Activated naive CD4-positive, alpha-beta T cell treated with anti-CD3 and anti-CD28 coated beads, Interleukin-2, amount 50 U/mL, for 72 hours (primary cell): ENCODE data around the gene KRTAP4-16. TPM values are rescaled to one million over a fixed set of nuclear protein-coding genes. Genes with fewer than 3 reads are reported as not detected.
"Not testable (repeated sequence)": the region's sequence is repeated elsewhere in the genome, so short reads cannot be mapped to it uniquely, and the experiment has no call there.

Experiments used
- ATAC-seq, 2 donors: fragments of 150-1000 bp; cut with Tn5 transposase; 2 replicates each; pipeline ENCODE4 v1.10.0; 2021; ENCODE audit warnings: mild to moderate bottlenecking in 2 of 2, moderate library complexity in 2 of 2
- DNase-seq, 2 donors: peaks; one replicate each; pipeline ENCODE4 v3.0.0; 2021 to 2022; ENCODE audit warnings: low spot score in 2 of 2
- H3K27ac Mint-ChIP-seq, 2 donors: one replicate each; pipeline ENCODE4 v1.8.0; 2022; ENCODE audit warnings: mild to moderate bottlenecking in 2 of 2, mixed read lengths in 2 of 2
- H3K36me3 Mint-ChIP-seq, 2 donors: one replicate each; pipeline ENCODE4 v1.8.0; 2022; ENCODE audit warnings: mixed read lengths in 2 of 2
- H3K9me3 Mint-ChIP-seq, 2 donors: one replicate each; pipeline ENCODE4 v1.8.0; 2022; ENCODE audit warnings: mixed read lengths in 2 of 2
- total RNA-seq, 2 donors: library from RNA; stranded (reverse); gene quantifications; one replicate each; pipeline ENCODE4 v1.2.3, GENCODE V29; 2022

The KRTAP4-16 gene
- total RNA-seq = not detected

- no peaks in the 10 kb centered on the region for H3K9me3 Mint-ChIP-seq
- H3K27ac Mint-ChIP-seq = no peak within 1 kb of the TSS
- DNase-seq (no peak), ATAC-seq (no peak)
- H3K36me3 Mint-ChIP-seq = no peaks in the 10 kb centered on the region
Measured at GRCh38 chr17:41101586-41102259, at the start of gene KRTAP4-16. KRTAP4-16 (minus strand) TSS chr17:41102209; CDS start chr17:41102209, 0 bp downstream.

GRCh38 chr17:41151525-41151924 lies 49.5 kb upstream of the KRTAP4-16 start:
- Mint-ChIP-seq H3K9me3 (no peaks in the 10 kb centered on the region), H3K27ac (no peak overlapping the region), H3K36me3 (no peaks in the 10 kb centered on the region)
- ATAC-seq (no peak), DNase-seq (no peak)

GRCh38 chr17:41150026-41150425 lies 48.0 kb upstream of the KRTAP4-16 start:
- Mint-ChIP-seq H3K36me3 (no peaks in the 10 kb centered on the region), H3K27ac (no peak overlapping the region), H3K9me3 (no peaks in the 10 kb centered on the region)
- no peak for ATAC-seq
- no peak for DNase-seq

GRCh38 chr17:41149652-41149985 lies 47.6 kb upstream of the KRTAP4-16 start, which contains the start of gene KRTAP4-5:
KRTAP4-5 (minus strand) TSS chr17:41149825; CDS start chr17:41149767, 58 bp downstream.
- Mint-ChIP-seq H3K36me3 (no peaks in the 10 kb centered on the region), H3K27ac (peak within 1 kb of the TSS in 1 of 2 donors; percentile 23), H3K9me3 (no peaks in the 10 kb centered on the region)
- ATAC-seq (no peak), DNase-seq (no peak)

- DNase-seq, H3K36me3 Mint-ChIP-seq, ATAC-seq, H3K9me3 Mint-ChIP-seq: not testable (repeated sequence)
- peak overlapping the region in 1 of 2 donors; percentile 23 for H3K27ac Mint-ChIP-seq
Measured at GRCh38 chr17:41148971-41149651, 47.1 kb upstream of the KRTAP4-16 start.

GRCh38 chr17:41147531-41148204 lies 45.7 kb upstream of the KRTAP4-16 start:
- Mint-ChIP-seq H3K27ac (no peak overlapping the region), H3K36me3 (peaks cover 11 to 13% of the 10 kb centered on the region in 2 donors), H3K9me3 (peaks cover 10% of the 10 kb centered on the region in 2 donors)
- no peak for DNase-seq
- no peak for ATAC-seq

GRCh38 chr17:41145261-41145660 lies 43.3 kb upstream of the KRTAP4-16 start:
- Mint-ChIP-seq H3K9me3 (peaks cover 20 to 26% of the 10 kb centered on the region in 2 donors), H3K36me3 (peaks cover 19 to 26% of the 10 kb centered on the region in 2 donors), H3K27ac (no peak overlapping the region)
- no peak for ATAC-seq
- DNase-seq = no peak

GRCh38 chr17:41144846-41145245 lies 42.8 kb upstream of the KRTAP4-16 start:
- ATAC-seq = no peak
- Mint-ChIP-seq H3K9me3 (peaks cover 20 to 27% of the 10 kb centered on the region in 2 donors), H3K36me3 (peaks cover 23 to 27% of the 10 kb centered on the region in 2 donors), H3K27ac (no peak overlapping the region)
- no peak for DNase-seq

- Mint-ChIP-seq H3K27ac (no peak overlapping the region), H3K9me3 (peaks cover 28 to 45% of the 10 kb centered on the region in 2 donors), H3K36me3 (peaks cover 28 to 32% of the 10 kb centered on the region in 2 donors)
- ATAC-seq (no peak), DNase-seq (no peak)
Measured at GRCh38 chr17:41141361-41141760, 39.4 kb upstream of the KRTAP4-16 start.

- ATAC-seq (no peak), DNase-seq (no peak)
- H3K9me3 Mint-ChIP-seq = peaks cover 28 to 45% of the 10 kb centered on the region in 2 donors
- H3K27ac Mint-ChIP-seq = peak within 1 kb of the TSS in 1 of 2 donors; percentile 11
- H3K36me3 Mint-ChIP-seq = peaks cover 28 to 32% of the 10 kb centered on the region in 2 donors
Measured at GRCh38 chr17:41140360-41141131, 38.5 kb upstream of the KRTAP4-16 start, which contains the start of gene KRTAP4-6. KRTAP4-6 (minus strand) TSS chr17:41140544; CDS start chr17:41140487, 57 bp downstream.

GRCh38 chr17:41139865-41140264 lies 37.9 kb upstream of the KRTAP4-16 start:
- DNase-seq, ATAC-seq: not testable (repeated sequence)
- H3K9me3 Mint-ChIP-seq = peaks cover 28 to 45% of the 10 kb centered on the region in 2 donors
- peaks cover 28 to 32% of the 10 kb centered on the region in 2 donors for H3K36me3 Mint-ChIP-seq
- H3K27ac Mint-ChIP-seq = peak overlapping the region in 1 of 2 donors; percentile 11

- Mint-ChIP-seq H3K9me3 (peaks cover 4 to 13% of the 10 kb centered on the region in 2 donors), H3K36me3 (no peaks in the 10 kb centered on the region), H3K27ac (no peak overlapping the region)
- DNase-seq (no peak), ATAC-seq (peak in 1 of 2 donors; percentile 20)
Measured at GRCh38 chr17:41133880-41134735, 32.1 kb upstream of the KRTAP4-16 start.

- peak overlapping the region in 1 of 2 donors; percentile 17 for H3K27ac Mint-ChIP-seq
- ATAC-seq = peak in 1 of 2 donors; percentile 40
Measured at GRCh38 chr17:41131979-41132378, 30.0 kb upstream of the KRTAP4-16 start.

GRCh38 chr17:41127371-41127770 lies 25.4 kb upstream of the KRTAP4-16 start:
- Mint-ChIP-seq H3K27ac (no peak overlapping the region), H3K36me3 (peaks cover 0 to under 1% of the 10 kb centered on the region in 2 donors), H3K9me3 (peaks cover 1 to 16% of the 10 kb centered on the region in 2 donors)
- DNase-seq (no peak), ATAC-seq (no peak)

More at GRCh38 chr17:41131979-41132378, 30.0 kb upstream of the KRTAP4-16 start:
- no peaks in the 10 kb centered on the region for H3K36me3 Mint-ChIP-seq
- DNase-seq = no peak
- peaks cover 0 to 8% of the 10 kb centered on the region in 2 donors for H3K9me3 Mint-ChIP-seq

GRCh38 chr17:41126412-41126811 lies 24.4 kb upstream of the KRTAP4-16 start:
- DNase-seq = no peak
- H3K36me3 Mint-ChIP-seq = peaks cover 0 to 4% of the 10 kb centered on the region in 2 donors
- peaks cover 6 to 16% of the 10 kb centered on the region in 2 donors for H3K9me3 Mint-ChIP-seq
- ATAC-seq = no peak
- H3K27ac Mint-ChIP-seq = no peak overlapping the region
